Measurements from ENCODE around the gene NBPF15.
"Not testable (repeated sequence)": the region's sequence is repeated elsewhere in the genome, so short reads cannot be mapped to it uniquely, and the experiment has no call there.

DNA sequence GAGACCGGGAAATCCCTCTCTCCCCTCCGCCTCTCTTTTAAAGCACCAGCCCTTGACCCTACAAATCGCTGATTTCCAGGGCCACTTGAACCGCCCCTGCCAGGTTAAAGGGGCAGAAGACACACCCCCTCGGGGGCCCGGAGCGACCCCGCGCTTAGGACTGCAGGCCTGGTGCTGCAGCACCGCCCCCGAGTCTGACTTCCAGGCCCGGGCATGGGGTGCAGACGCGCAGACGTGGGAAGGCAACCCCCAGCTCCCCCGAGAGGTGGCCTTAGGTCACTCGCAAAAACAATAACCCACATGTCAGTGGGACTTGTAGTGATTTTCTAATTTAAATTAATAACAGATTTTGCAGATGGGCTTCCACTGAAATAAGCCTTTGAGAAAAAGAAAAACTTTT, 309 bp upstream of the NBPF15 start:
- not testable (repeated sequence) for TF ChIP-seq CTCF, POLR2A (IDR thresholded peaks at IDR 0.05)
